GM21390 (cell line): Measurements from ENCODE around the gene MRPL2.
"Not testable (repeated sequence)": the region's sequence is repeated elsewhere in the genome, so short reads cannot be mapped to it uniquely, and the experiment has no call there.

Source experiments
- ATAC-seq: cut with Tn5 transposase; IDR thresholded peaks from one replicate; pipeline ENCODE4 v1.9.1; 2021; ENCODE audit not compliant: unreplicated experiment

Gene MRPL2

DNA sequence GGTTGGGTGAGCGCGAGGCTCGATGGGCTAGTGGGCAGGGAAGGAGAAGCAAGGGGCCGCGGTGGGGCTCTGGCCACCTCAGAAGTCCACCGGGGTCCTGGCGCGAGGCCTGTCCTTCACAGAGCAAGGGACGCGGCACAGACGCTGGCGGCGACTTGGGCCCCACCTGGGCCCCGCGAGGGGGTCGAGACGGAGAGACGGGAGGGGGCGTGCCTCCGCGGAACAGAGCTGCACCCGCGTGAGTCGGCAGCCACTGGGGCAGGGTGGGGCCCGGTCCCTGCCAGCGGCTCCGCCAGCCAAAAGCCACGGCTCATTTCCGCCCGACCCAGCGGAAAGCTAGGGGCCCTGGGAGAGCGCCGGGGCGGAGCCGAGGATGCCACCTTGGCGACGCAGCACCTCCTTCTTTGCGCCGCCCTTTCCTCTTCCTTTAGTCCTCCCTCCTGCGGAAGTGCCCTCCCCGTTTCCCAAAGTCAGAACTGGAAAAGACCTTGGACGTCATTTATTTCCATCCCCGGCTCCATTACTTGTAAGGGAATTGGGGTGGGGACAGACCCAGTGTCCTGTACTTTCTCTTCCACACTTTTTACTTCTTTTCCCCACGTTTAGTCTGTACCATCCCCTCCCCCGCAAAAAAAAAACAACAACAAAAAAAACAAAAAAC, 5.6 kb downstream of the MRPL2 start, which contains the start of gene CUL7:
Gene CUL7, minus strand, starts transcription at position 307 of the 661 bp plus-strand sequence. CDS start 1,063 bp downstream, outside the sequence.
- ATAC-seq, result peak; percentile 88

DNA sequence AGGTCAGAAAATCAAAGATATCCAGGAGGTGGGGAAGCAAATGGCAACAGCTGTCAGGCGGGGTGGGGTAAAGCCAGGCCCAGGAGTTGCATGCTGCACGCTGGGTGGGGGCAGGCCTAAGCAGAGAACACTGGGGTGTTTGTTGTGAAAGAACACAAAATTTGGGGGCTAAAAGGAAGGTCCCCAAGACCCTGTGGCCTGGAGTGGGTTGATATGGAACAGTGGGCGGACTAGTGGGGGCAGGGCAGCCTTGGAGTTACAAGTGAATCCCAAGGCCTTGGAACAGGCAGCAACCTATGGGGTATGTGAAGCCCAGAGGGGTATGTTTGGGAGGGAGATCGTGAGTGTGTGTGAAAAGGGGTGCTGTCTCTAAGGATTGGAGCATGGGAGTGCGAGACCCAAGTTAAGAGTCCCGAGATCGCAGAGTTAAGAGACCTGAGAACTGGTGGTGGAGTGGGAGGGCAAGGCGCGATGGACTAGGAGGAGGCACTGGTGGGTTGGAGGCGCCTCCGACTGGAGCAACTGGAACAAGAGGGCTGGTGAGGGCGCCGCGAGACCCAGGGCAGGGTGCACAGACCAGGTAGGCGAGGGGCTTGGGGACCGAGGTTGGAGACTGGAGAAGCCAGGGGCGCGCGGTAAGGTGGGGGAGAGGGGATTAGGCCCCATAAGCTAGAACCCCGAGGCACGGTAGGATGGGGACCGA, 6.2 kb downstream of the MRPL2 start:
- ATAC-seq, result peak; percentile 22

DNA sequence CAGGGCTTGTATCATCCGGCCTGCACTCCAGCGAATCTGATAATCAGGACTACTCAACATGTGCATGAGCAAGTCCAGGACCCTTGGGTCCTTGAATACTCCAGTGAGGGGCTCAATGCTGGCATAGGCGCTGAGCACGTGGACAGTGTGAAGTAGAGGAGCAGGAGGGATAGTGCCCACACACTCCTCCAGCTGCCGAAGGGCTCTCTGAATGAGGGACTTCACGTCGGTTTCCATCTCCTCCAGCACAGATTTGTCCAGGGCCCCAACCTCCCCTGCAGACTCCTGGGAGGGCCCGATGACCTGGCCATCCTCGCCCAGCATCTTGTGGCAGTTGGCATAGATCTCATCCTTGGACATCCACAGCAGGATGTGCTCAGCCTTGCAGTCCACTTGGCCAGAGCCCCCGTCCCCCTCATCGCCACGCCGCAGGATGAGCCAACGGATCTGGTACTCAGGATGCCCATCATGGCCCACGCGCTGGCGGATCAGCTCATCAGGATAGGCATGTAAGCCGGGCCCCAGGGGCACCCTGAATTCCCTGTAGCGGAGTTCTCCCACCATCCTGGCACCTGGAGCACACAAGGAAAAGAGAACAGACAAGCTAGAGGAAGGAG, 6.9 kb downstream of the MRPL2 start:
- ATAC-seq, result no peak

DNA sequence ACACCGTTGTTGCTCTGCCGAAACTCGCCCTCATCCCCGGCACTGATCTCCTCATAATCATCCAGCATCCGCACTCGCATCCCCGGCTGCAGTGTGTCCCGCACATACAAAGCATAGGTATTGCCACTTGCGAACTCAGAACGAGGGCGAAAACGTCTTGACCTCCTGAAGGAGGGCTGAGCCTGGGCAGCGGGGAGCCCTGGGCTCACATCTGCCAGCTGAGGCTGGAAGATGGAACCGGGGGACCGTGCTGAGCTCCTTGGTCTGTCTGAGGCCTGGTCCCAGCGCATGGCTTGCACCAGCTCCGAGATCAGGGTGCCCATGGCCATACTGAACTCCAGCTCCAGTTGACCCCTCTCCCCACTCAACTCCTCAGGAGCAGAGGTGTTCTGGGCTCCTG, 8.3 kb downstream of the MRPL2 start:
- no peak for ATAC-seq

DNA sequence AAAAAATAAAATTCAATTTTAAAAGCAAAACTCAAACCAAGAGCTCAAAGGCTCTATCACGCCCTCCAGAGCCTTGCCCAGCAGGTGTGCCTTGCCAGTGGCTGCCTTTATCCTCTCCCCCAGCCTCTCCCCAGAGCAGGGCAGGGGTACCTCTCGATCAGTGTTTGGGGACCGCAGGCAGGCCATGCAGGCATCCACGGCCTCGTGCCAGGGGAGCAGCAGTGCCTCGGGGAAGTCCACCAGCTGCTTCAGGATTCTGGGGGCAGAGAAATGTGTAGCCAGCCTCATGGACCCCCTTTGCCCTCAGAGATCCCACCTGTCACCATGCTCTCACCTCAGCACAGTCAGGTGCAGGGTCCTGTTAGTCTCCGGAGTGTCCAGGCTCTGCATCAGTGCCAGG, 11.2 kb downstream of the MRPL2 start:
- ATAC-seq, result no peak

DNA sequence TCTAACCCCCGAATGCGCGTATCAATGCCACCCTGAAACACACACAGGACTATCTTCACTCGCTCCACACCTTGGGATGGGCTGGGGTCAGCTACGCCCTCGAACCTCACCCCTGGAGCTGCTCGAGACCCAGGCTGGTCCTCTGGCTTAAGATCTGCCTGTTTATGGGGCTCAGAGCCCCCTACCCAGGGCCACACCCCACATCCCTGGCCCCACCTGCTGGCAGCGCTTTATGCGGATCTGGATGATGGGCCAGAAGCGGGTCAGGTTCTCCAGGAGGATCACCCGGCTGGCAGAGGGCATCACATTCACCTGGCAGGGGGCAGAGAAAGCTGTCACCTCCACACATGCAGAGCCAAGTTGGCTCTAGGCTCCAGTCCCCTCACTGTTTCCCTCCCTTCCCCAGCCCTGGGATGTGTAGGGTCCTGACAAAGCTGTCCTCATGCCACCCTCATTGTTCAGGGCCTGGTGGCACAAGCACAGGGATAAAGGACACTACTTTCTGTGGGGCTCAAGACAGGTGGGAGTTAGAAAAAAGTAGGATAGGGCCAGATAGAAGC, 13.8 kb downstream of the MRPL2 start:
- no peak for ATAC-seq

DNA sequence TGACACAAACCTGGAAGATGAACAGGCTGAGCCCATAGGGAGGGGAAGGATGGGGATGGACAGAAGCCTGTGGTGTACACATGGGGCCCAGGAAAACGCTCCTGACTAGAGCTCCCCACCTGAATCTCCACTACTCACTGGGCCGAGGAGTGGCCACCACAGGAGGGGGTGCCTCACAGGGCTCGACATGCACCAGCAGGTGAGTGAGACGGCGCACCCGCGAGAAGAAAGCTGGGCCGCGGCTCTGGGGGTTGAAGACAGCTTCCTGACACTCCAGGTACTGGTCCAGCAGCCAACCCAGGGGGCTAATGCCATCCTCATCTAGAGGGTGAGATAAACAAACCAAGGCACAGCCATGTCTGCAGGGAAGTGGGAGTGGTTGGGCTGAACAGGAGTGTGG, 15.9 kb downstream of the MRPL2 start:
- no peak for ATAC-seq

DNA sequence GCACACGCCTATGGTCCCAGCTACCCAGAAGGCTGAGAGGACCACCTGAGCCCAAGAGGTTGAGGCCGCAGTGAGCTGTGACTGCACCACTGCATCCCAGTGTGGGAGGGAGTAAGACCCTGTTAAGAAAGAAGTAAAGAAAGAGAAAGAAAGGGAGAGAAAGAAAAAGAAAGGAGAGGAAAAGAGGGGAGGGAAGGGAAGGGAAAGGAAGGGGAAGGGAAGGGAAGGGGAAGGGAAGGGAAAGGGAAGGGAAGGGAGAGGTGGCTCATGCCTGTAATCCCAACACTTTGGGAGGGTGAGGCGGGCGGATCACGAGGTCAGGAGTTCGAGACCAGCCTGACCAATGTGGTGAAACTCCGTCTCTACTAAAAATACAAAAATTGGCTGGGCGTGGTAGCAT, 17.8 kb downstream of the MRPL2 start:
- not testable (repeated sequence) for ATAC-seq

DNA sequence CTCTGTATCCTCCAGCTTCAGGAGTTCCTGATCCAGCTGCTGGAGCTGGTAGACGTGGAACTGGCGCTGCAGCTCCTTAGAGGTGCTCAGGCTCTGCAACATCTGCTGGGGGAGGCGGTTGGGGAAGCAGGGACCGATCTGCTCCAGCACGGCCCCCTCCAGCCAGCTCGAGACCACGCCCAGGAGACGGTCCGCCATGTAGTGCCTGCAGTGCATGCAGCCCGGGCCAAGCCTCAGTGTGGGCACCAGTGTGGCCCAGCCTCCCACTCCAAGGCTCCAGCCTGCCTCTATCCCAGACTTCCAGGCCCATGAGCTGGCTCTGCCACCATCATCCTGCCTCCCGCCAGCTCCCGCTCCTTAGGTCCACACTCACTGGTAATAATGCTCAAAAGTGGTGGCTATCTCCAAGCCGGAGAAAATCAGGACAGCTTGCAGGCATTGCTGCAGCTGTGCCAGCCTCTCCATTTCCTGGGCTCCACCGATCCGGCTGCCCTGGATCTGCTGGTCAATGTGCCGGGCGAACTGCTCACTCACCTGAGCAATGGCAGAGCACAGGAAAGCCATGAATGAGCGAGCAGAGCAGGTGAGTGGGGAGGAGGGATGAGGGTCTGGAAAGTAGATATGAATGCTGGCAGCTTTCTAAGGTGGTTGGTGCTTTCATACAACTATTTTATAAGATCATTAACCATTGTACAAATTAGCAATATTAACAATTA, 18.5 kb downstream of the MRPL2 start:
- ATAC-seq, result no peak

DNA sequence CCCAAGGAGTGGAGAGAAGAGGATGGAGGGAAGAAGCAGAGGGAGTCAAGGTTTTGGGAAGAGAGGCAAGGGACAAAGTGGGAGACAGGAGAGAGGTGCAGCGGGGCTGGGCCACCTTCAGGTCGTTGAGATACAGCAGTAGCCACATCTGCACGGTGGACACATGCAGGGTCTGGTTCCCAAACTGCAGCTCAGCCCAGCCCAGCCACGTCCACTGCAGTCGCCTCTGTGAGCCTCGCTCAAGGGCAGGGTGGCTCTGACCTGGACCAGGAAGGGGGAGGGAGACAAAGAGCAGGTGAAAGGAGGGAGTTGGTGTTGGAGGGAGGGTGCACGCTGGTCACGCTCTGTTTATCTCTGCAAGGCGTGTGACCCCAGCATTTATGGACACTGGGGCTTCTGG, 20.5 kb downstream of the MRPL2 start:
- no peak for ATAC-seq

DNA sequence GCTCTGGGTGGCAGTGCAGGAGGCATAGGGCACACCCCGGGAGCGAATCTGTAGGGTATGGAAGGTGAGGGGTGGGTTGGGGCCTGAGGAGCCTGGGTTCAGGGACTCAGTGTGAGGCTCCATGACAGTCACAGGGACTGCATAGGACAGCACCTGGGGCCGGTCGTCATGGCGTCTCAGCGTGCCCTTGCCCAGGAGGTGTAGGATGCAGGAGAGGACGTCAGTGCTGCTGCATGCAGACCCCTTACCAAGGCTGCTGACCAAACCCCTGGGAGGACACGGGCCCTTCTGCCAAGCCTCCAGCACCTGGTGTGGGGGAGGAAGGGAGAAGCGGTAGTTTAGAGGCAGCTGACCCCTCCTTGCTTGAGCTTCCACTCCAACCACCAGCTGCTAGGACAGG, 21.5 kb downstream of the MRPL2 start:
- no peak for ATAC-seq

DNA sequence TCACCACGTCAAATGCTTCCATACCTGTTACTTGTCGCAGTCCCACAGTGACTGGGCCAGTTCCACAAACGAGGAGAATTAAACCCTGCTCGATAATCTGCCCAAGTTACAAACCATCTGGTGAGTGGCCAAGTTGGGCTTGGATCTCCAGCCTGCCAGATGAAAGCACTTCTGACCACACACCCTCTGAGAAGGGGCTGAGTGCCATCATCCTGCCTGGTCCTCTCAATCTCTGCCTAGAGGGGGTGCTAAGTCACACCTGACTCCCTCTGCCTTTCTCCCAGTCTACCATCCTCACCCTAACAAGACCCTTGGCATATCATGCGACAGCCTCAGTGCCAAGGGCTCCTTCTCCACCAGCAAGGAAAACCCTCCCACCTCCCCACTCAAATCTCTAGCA, 22.0 kb downstream of the MRPL2 start:
- ATAC-seq, result no peak

DNA sequence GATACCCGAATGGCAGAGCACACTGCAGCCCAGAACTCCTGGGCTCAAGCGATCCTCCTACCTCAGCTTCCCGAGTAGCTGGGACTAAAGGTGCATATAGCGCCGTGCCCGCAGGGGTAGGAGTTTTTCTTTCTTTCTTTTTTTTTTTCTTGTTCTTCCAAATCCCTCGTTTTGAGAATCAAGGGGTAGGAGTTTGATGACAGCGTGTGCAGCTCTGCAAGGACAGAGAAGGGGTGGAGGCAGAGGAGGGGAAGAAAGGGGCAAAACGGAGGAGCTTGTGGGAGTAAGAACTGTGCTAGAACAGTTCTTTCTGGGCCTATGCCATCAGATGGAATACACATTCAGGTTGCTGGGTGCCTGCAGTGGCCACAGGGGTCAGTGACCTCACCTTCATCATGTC, 22.5 kb downstream of the MRPL2 start:
- no peak for ATAC-seq

DNA sequence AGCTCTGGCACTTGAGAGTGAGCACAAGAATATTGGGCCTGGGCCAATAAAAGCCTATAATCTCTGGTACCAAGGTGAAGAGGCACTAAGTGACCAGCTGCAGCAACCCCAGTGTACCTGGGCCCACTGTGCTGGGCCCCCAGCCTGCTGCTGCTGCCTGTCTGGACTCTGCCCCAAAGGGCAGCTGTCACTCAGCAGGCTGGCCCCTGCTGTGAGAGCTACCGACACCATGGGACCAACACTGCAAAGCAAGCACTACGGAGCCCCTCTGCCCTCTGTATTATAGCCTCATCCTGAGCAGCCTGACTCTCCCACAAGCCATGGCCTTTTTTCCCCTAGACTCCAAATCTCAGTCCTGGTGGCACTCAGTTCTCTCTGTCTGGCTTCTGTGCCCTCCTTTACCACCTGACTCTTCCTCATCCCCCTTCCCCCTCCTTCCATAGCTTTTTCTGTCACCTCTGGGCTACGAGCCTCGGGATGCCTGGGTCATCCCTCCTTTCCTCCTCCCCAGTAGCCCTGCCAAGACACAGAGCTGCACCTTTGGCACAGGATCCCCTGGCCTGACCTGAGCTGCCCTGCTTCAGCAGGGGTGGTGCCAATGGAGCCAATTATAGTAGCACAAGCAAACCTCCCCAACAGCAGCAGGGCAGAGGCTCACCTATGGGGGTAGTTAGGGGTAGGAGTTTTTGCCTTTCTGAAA, 23.6 kb downstream of the MRPL2 start:
- ATAC-seq, result no peak

DNA sequence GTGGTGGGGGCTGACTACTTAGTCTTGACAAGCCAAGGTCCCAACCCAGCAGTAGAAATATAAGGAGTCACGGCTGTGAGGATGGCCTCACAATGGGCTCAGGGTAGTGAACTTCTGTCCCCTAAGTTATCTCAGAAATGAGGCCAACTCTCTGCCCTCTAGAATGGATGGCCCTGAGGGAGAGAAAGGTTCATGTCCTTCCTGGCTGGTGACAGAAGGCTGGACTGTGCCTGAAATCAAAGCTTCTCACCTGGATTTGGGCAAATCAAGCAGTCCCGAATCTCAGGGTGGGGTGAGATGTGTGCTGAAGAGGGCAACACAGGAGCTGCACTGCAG, 25.1 kb downstream of the MRPL2 start:
- no peak for ATAC-seq

DNA sequence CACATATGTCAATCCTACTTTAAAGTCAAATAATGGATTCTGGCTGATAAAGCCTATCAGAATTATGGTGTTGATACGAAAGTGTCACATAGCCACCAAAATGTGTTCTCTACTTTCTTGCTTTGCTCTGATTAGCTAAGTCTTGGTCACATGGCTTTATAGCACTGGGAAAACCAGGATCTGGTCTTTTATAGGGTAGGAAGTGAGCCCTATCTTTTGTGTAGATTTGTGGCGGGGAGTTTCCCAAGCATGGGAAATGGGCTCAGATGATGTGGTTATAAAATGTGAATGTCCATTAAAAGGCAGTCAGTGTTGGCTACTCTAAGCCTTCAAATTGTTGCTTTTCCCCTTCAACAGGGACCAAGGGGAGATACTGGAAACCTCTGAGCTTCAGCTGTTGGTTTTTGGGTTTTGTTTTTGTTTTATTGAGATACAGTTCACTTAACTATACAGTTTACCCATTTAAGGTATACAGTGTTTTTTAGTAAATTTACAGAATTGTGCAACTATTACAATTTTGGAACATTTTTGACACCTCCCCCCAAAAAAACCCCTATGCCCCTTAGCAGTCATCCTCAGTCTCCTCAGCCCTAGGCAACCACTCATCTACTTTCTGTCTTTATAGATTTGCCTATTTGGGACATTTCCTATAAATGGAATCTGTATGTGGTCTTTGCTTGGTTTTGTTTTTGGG, 25.6 kb downstream of the MRPL2 start:
- no peak for ATAC-seq

DNA sequence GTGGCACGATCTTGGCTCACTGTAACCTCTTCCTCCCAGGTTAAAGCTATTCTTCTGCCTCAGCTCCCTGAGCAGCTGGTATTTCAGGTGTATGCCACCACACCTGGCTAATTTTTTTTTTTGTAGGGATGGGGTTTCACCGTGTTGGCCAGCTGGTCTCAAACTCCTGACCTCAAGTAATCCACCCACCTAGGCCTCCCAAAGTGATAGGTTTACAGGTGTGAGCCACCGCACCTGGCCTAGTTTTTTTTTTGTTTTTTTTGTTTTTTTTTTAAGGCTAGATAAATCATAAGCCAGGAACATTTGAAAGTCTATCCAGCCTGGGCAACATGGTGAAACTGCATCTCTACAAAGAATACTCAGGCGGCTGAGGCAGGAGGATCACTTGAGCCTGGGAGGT, 26.9 kb downstream of the MRPL2 start:
- no peak for ATAC-seq

DNA sequence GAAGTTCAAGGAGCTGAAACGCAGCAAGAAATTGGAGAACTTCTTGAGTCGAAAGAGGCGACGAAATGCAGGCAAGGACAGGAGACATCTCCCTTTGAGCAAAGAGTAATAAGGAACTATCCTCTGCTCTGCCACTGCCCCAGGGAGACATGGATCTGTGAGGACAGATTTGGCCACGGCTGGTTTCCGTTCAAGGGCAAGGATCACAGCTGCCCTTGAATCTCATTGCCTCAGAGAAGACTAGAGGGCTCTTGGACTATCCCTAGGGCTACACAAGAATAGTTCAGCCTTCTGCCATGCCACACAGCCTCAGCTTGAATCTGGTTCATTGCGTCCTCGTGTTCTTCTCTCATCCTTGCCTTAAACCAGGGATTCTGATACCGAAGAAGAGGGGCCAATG, 30.1 kb downstream of the MRPL2 start:
- ATAC-seq, result no peak

DNA sequence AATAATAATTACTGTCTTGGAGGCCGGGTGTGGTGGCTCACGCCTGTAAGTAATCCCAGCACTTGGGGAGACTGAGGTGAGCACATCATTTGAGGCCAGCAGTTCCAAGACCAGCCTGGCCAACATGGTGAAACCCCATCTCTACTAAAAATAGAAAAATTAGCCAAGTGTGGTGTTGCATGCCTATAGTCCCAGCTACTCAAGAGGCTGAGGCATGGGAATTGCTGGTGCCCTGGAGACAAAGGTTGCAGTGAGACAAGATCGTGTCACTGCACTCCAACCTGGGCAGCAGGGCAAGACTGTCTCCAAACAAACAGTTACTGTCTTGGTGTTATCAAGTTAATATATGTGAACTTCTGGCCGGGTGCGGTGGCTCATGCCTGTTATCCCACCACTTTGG, 32.9 kb downstream of the MRPL2 start:
- no peak for ATAC-seq

DNA sequence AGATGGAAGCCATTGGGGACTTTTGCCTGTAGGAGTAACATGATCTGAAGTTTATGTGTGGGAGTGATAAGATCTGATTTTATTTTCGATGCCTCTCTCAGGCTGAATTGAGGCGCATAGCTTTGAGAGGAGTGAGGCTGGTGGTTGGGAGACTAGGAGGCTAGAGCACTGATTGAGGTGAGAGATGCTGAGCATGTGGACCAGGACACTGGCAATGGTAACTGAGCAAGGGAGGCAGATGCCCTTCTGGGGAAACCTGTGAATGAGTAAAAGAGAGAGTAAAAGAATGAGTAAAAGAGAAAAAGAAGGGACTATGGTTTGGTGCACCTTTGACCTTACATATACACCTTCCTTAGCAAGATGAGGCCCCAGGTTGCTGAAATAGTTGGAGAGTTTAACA, 34.8 kb downstream of the MRPL2 start:
- no peak for ATAC-seq
